Testis (tissue), 3 donors: Measurements from ENCODE around the gene MCF2L. TPM values are rescaled to one million over a fixed set of nuclear protein-coding genes. Genes with fewer than 3 reads are reported as not detected.
"Not testable (repeated sequence)": the region's sequence is repeated elsewhere in the genome, so short reads cannot be mapped to it uniquely, and the experiment has no call there.

Experiments used
- DNase-seq: peaks from one replicate; pipeline ENCODE4 v3.0.0-alpha.2; 2019
- H3K27ac ChIP-seq, 2 donors: fragments of 200-600 bp; sonication (generic); one replicate each; pipeline ENCODE4 v1.5.1; 2019
- H3K27me3 ChIP-seq: fragments of 200-600 bp; sonication (generic); one replicate; pipeline ENCODE4 v1.5.1; 2019
- H3K36me3 ChIP-seq: fragments of 200-600 bp; sonication (generic); one replicate; pipeline ENCODE4 v1.5.1; 2017; ENCODE audit warnings: low read depth; ENCODE audit errors: missing control alignments
- H3K4me1 ChIP-seq: fragments of 200-600 bp; sonication (generic); one replicate; pipeline ENCODE4 v1.5.1; 2019
- H3K4me3 ChIP-seq, 2 donors: fragments of 200-600 bp; sonication (generic); one replicate each; pipeline ENCODE4 v1.5.1; 2017 to 2019
- H3K9me3 ChIP-seq: fragments of 200-600 bp; sonication (generic); one replicate; pipeline ENCODE4 v1.5.1; 2017
- CTCF ChIP-seq, 3 experiments: fragments of 450-650 bp in 2 of 3; fragments of 200-600 bp in 1 of 3; sonication (generic) in 1 of 3; IDR thresholded peaks; one replicate each; pipeline ENCODE4 v1.5.1; 2016 to 2019; ENCODE audit warnings: antibody characterized with exemption in 3 of 3, mild to moderate bottlenecking in 2 of 3, moderate library complexity in 1 of 3
- POLR2A ChIP-seq: fragments of 450-650 bp; IDR thresholded peaks from one replicate; pipeline ENCODE4 v1.6.1; 2017; ENCODE audit warnings: antibody characterized with exemption, mild to moderate bottlenecking, moderate library complexity
- WGBS, 2 donors: methylation state at CpG; one replicate each; pipeline ENCODE4 v1.1.5; 2018; 5-methylcytosine and 5-hydroxymethylcytosine counted together
- intact Hi-C: fragments of 100-400 bp; cut with DNase I; formaldehyde crosslinking; loops from one replicate; pipeline ENCODE4 v1.15.1; 2023; ENCODE audit warnings: low total_unique reads
- polyA plus RNA-seq: library from polyadenylated mRNA; stranded (reverse); fragments of 350-450 nt; fragmentation: Illumina TruSeq; extraction: RNeasy Lipid Tissue Mini Kit (QIAGEN cat#74804); gene quantifications from one replicate; pipeline ENCODE4 v1.2.3, GENCODE V29; 2014; ENCODE audit warnings: low read depth, low replicate concordance; ENCODE audit not compliant: insufficient read depth
- total RNA-seq, 2 donors: library from RNA; depleted of rRNA; stranded (reverse); fragments of >200 nt; gene quantifications; one replicate each; pipeline ENCODE4 v1.2.3, GENCODE V29; 2016

MCF2L gene
- total and polyA plus RNA-seq, 3 donors from 2014 or later = 5.0 to 17.6 (median 14.6) TPM

- Histone ChIP-seq H3K36me3 (no peaks in the 10 kb centered on the region), H3K4me3 (no peak overlapping the region), H3K27me3 (no peaks in the 10 kb centered on the region), H3K4me1 (peaks cover 6% of the 10 kb centered on the region), H3K27ac (no peak overlapping the region), H3K9me3 (no peaks in the 10 kb centered on the region)
- 92 to 93% methylated on average over 31 of the region's 31 CpGs for WGBS, 2 donors
- no peak for DNase-seq
- no peak for TF ChIP-seq POLR2A
- no peak for TF ChIP-seq CTCF (IDR thresholded peaks at IDR 0.05)
- intact Hi-C loops = no loop called here
Observed at GRCh38 chr13:113053801-113054604, 85.0 kb downstream of the MCF2L start.

- Histone ChIP-seq H3K27me3 (no peaks in the 10 kb centered on the region), H3K36me3 (no peaks in the 10 kb centered on the region), H3K9me3 (no peaks in the 10 kb centered on the region), H3K27ac (no peak overlapping the region), H3K4me1 (no peaks in the 10 kb centered on the region), H3K4me3 (no peak overlapping the region)
- intact Hi-C loops = no loop called here
- 91 to 96% methylated on average over 1 of the region's 1 CpG for WGBS, 2 donors
- no peak for DNase-seq
- TF ChIP-seq POLR2A = no peak
- TF ChIP-seq CTCF (IDR thresholded peaks at IDR 0.05) = no peak
Observed at GRCh38 chr13:113057084-113057483, 88.1 kb downstream of the MCF2L start.

- H3K36me3 ChIP-seq, H3K27ac ChIP-seq, H3K27me3 ChIP-seq, DNase-seq, H3K4me3 ChIP-seq, intact Hi-C loops, H3K9me3 ChIP-seq, H3K4me1 ChIP-seq: not testable (repeated sequence)
- 88 to 93% methylated on average over 3 of the region's 3 CpGs for WGBS, 2 donors
Observed at GRCh38 chr13:113057559-113057958, 88.5 kb downstream of the MCF2L start.

GRCh38 chr13:113058129-113058987 lies 89.3 kb downstream of the MCF2L start:
- no peaks in the 10 kb centered on the region for H3K4me1 ChIP-seq
- no peak for TF ChIP-seq CTCF (IDR thresholded peaks at IDR 0.05)
- no peak for TF ChIP-seq POLR2A
- H3K27ac ChIP-seq = no peak overlapping the region
- H3K36me3 ChIP-seq = no peaks in the 10 kb centered on the region
- WGBS, 2 donors = 91% methylated on average over 18 to 21 of the region's 21 CpGs
- H3K9me3 ChIP-seq = no peaks in the 10 kb centered on the region
- intact Hi-C loops = no loop called here
- DNase-seq = no peak
- H3K4me3 ChIP-seq = no peak overlapping the region
- H3K27me3 ChIP-seq = no peaks in the 10 kb centered on the region

- intact Hi-C loops = no loop called here
- WGBS, 2 donors = 94% methylated on average over 22 of the region's 22 CpGs
- Histone ChIP-seq H3K36me3 (no peaks in the 10 kb centered on the region), H3K27me3 (no peaks in the 10 kb centered on the region), H3K27ac (no peak overlapping the region), H3K4me1 (no peaks in the 10 kb centered on the region), H3K4me3 (no peak overlapping the region), H3K9me3 (no peaks in the 10 kb centered on the region)
- TF ChIP-seq POLR2A (no peak), CTCF (IDR thresholded peaks at IDR 0.05) (no peak)
- DNase-seq = no peak
Observed at GRCh38 chr13:113058988-113059850, 90.2 kb downstream of the MCF2L start.
